ENCODE measurements around the gene COL23A1. TPM values are rescaled to one million over a fixed set of nuclear protein-coding genes. Genes with fewer than 3 reads are reported as not detected.

COL23A1 gene
- total and polyA plus RNA-seq, 2 experiments from 2014 or later, result 1.1 to 5.1 TPM

- Histone ChIP-seq H2AFZ (no peak overlapping the region), H3K4me1 (ENCODE audit: insufficient read depth) (peaks cover 5% of the 10 kb centered on the region), H3K79me2 (no peaks in the 10 kb centered on the region), H3K4me2 (no peak overlapping the region), H3K27me3 (no peaks in the 10 kb centered on the region), H3K4me3 (no peak overlapping the region), H4K20me1 (ENCODE audit: insufficient read depth, poor library complexity, severe bottlenecking) (no peaks in the 10 kb centered on the region), H3K27ac (no peak overlapping the region), H3K9me2 (replicated peaks; ENCODE audit: insufficient read depth) (no peaks in the 10 kb centered on the region), H3K36me3 (replicated peaks; ENCODE audit: insufficient read depth, low read depth) (no peaks in the 10 kb centered on the region), H3K9me3 (ENCODE audit: low read depth) (no peaks in the 10 kb centered on the region)
- TF ChIP-seq EZH2phosphoT487 (IDR thresholded peaks at IDR 0.05; ENCODE audit: low read depth, severe bottlenecking, unreplicated experiment), result no peak
- TF ChIP-seq EZH2 (IDR thresholded peaks at IDR 0.05; ENCODE audit: borderline replicate concordance), result no peak
- TF ChIP-seq CTCF (IDR thresholded peaks at IDR 0.05; ENCODE audit: poor library complexity), result no peak
- 94% methylated on average over 9 of the region's 9 CpGs for WGBS (ENCODE audit: low lambda C conversion rate, missing lambda C conversion rate)
- no peak for DNase-seq (ENCODE audit: low spot score)
Observed at GRCh38 chr5:178479261-178479660, 110.9 kb downstream of the COL23A1 start.

- no peak overlapping the region for H3K4me3 ChIP-seq
Observed at GRCh38 chr5:178478370-178478769, 111.8 kb downstream of the COL23A1 start.

GRCh38 chr5:178477802-178478201 is 112.4 kb downstream of the COL23A1 start:
- H4K20me1 ChIP-seq (ENCODE audit: insufficient read depth, poor library complexity, severe bottlenecking), result no peaks in the 10 kb centered on the region
- no peaks in the 10 kb centered on the region for H3K9me3 ChIP-seq (ENCODE audit: low read depth)
- H3K4me3 ChIP-seq, result no peak overlapping the region
- no peaks in the 10 kb centered on the region for H3K79me2 ChIP-seq
- 75% methylated on average over 8 of the region's 8 CpGs for WGBS (ENCODE audit: low lambda C conversion rate, missing lambda C conversion rate)
- no peak overlapping the region for H3K4me2 ChIP-seq
- no peaks in the 10 kb centered on the region for H3K36me3 ChIP-seq (replicated peaks; ENCODE audit: insufficient read depth, low read depth)
- H3K4me1 ChIP-seq (ENCODE audit: insufficient read depth), result peaks cover 5% of the 10 kb centered on the region
- H3K27ac ChIP-seq, result no peak overlapping the region
- no peaks in the 10 kb centered on the region for H3K27me3 ChIP-seq
- TF ChIP-seq EZH2phosphoT487 (IDR thresholded peaks at IDR 0.05; ENCODE audit: low read depth, severe bottlenecking, unreplicated experiment), result no peak
- no peak for TF ChIP-seq CTCF (IDR thresholded peaks at IDR 0.05; ENCODE audit: poor library complexity)
- no peak for TF ChIP-seq EZH2 (IDR thresholded peaks at IDR 0.05; ENCODE audit: borderline replicate concordance)
- no peak for DNase-seq (ENCODE audit: low spot score)
- H3K9me2 ChIP-seq (replicated peaks; ENCODE audit: insufficient read depth), result no peaks in the 10 kb centered on the region
- H2AFZ ChIP-seq, result no peak overlapping the region

More at GRCh38 chr5:178478370-178478769, 111.8 kb downstream of the COL23A1 start:
- Histone ChIP-seq H4K20me1 (ENCODE audit: insufficient read depth, poor library complexity, severe bottlenecking) (no peaks in the 10 kb centered on the region), H3K9me3 (ENCODE audit: low read depth) (no peaks in the 10 kb centered on the region), H3K79me2 (no peaks in the 10 kb centered on the region), H2AFZ (no peak overlapping the region), H3K36me3 (replicated peaks; ENCODE audit: insufficient read depth, low read depth) (no peaks in the 10 kb centered on the region), H3K27ac (no peak overlapping the region), H3K27me3 (no peaks in the 10 kb centered on the region), H3K4me2 (no peak overlapping the region), H3K9me2 (replicated peaks; ENCODE audit: insufficient read depth) (no peaks in the 10 kb centered on the region), H3K4me1 (ENCODE audit: insufficient read depth) (peaks cover 5% of the 10 kb centered on the region)
- TF ChIP-seq EZH2 (IDR thresholded peaks at IDR 0.05; ENCODE audit: borderline replicate concordance) (no peak), EZH2phosphoT487 (IDR thresholded peaks at IDR 0.05; ENCODE audit: low read depth, severe bottlenecking, unreplicated experiment) (no peak), CTCF (IDR thresholded peaks at IDR 0.05; ENCODE audit: poor library complexity) (no peak)
- no peak for DNase-seq (ENCODE audit: low spot score)
- 55% methylated on average over 5 of the region's 5 CpGs for WGBS (ENCODE audit: low lambda C conversion rate, missing lambda C conversion rate)

Measured in hepatocyte (in vitro differentiated cells).